GM19463 (cell line): Measurements from ENCODE around the gene AFF1.
"Not testable (repeated sequence)": the region's sequence is repeated elsewhere in the genome, so short reads cannot be mapped to it uniquely, and the experiment has no call there.

Source experiments
- ATAC-seq: cut with Tn5 transposase; IDR thresholded peaks from one replicate; pipeline ENCODE4 v1.9.1; 2021; ENCODE audit warnings: mild to moderate bottlenecking, moderate library complexity; ENCODE audit not compliant: unreplicated experiment

Gene AFF1

GRCh38 chr4:87010192-87010591 lies 75.4 kb downstream of the AFF1 start:
- no peak for ATAC-seq

- no peak for ATAC-seq
Observed at GRCh38 chr4:87011340-87012034, 76.7 kb downstream of the AFF1 start.

GRCh38 chr4:87012265-87012953 lies 77.6 kb downstream of the AFF1 start:
- ATAC-seq = peak; percentile 81

- ATAC-seq = not testable (repeated sequence)
Observed at GRCh38 chr4:87012954-87013308, 78.1 kb downstream of the AFF1 start.

- no peak for ATAC-seq
Observed at GRCh38 chr4:87014284-87014782, 79.5 kb downstream of the AFF1 start.

GRCh38 chr4:87015416-87015815 lies 80.6 kb downstream of the AFF1 start:
- no peak for ATAC-seq

GRCh38 chr4:87017580-87018342 lies 83.0 kb downstream of the AFF1 start:
- ATAC-seq = no peak

GRCh38 chr4:87018753-87019152 lies 83.9 kb downstream of the AFF1 start:
- no peak for ATAC-seq

GRCh38 chr4:87019246-87019791 lies 84.5 kb downstream of the AFF1 start:
- no peak for ATAC-seq

GRCh38 chr4:87019898-87020297 lies 85.1 kb downstream of the AFF1 start:
- no peak for ATAC-seq

- no peak for ATAC-seq
Observed at GRCh38 chr4:87024201-87024600, 89.4 kb downstream of the AFF1 start.

- no peak for ATAC-seq
Observed at GRCh38 chr4:87025023-87025613, 90.3 kb downstream of the AFF1 start.

- ATAC-seq = peak; percentile 87
Observed at GRCh38 chr4:87025614-87026041, 90.8 kb downstream of the AFF1 start.

- ATAC-seq = peak; percentile 56
Observed at GRCh38 chr4:87026800-87027495, 92.1 kb downstream of the AFF1 start.

- no peak for ATAC-seq
Observed at GRCh38 chr4:87029356-87029755, 94.5 kb downstream of the AFF1 start.

- no peak for ATAC-seq
Observed at GRCh38 chr4:87030124-87030523, 95.3 kb downstream of the AFF1 start.

GRCh38 chr4:87030755-87031441 lies 96.1 kb downstream of the AFF1 start:
- no peak for ATAC-seq

GRCh38 chr4:87031920-87032319 lies 97.1 kb downstream of the AFF1 start:
- no peak for ATAC-seq

- ATAC-seq = no peak
Observed at GRCh38 chr4:87032884-87033533, 98.2 kb downstream of the AFF1 start.
